GM21447 (cell line): ENCODE measurements around the gene EVA1B.

Experiments
- ATAC-seq: cut with Tn5 transposase; IDR thresholded peaks from one replicate; pipeline ENCODE4 v1.9.1; 2021; ENCODE audit not compliant: unreplicated experiment

EVA1B gene

GRCh38 chr1:36320767-36321118, 2.7 kb downstream of the EVA1B start:
- no peak for ATAC-seq

- ATAC-seq = no peak
Observed at GRCh38 chr1:36320291-36320761, 3.1 kb downstream of the EVA1B start.

- ATAC-seq = no peak
Observed at GRCh38 chr1:36309397-36309796, 14.0 kb downstream of the EVA1B start.

GRCh38 chr1:36307601-36308330, 15.7 kb downstream of the EVA1B start:
- ATAC-seq = no peak

GRCh38 chr1:36306902-36307456, 16.5 kb downstream of the EVA1B start:
- peak; percentile 93 for ATAC-seq

GRCh38 chr1:36306210-36306901, 17.1 kb downstream of the EVA1B start, which contains the start of gene SH3D21:
TSS of gene SH3D21 (plus strand) at chr1:36306368. CDS start at chr1:36306421, 53 bp downstream.
- peak; percentile 30 for ATAC-seq

- ATAC-seq = no peak
Observed at GRCh38 chr1:36305915-36306209, 17.6 kb downstream of the EVA1B start.

- no peak for ATAC-seq
Observed at GRCh38 chr1:36304970-36305914, 18.2 kb downstream of the EVA1B start.

- ATAC-seq = no peak
Observed at GRCh38 chr1:36304521-36304920, 18.9 kb downstream of the EVA1B start.

GRCh38 chr1:36303650-36304360, 19.6 kb downstream of the EVA1B start:
- ATAC-seq = no peak

- no peak for ATAC-seq
Observed at GRCh38 chr1:36303244-36303643, 20.2 kb downstream of the EVA1B start.

GRCh38 chr1:36301220-36301619, 22.2 kb downstream of the EVA1B start:
- no peak for ATAC-seq

GRCh38 chr1:36300526-36300925, 22.9 kb downstream of the EVA1B start:
- ATAC-seq = no peak

GRCh38 chr1:36298640-36299039, 24.8 kb downstream of the EVA1B start:
- no peak for ATAC-seq

- ATAC-seq = no peak
Observed at GRCh38 chr1:36297062-36297461, 26.4 kb downstream of the EVA1B start.

GRCh38 chr1:36295390-36295789, 28.1 kb downstream of the EVA1B start:
- no peak for ATAC-seq

- ATAC-seq = no peak
Observed at GRCh38 chr1:36287595-36287994, 35.9 kb downstream of the EVA1B start.

- no peak for ATAC-seq
Observed at GRCh38 chr1:36286802-36287201, 36.6 kb downstream of the EVA1B start.

- no peak for ATAC-seq
Observed at GRCh38 chr1:36285443-36286101, 37.9 kb downstream of the EVA1B start.

- ATAC-seq = no peak
Observed at GRCh38 chr1:36284517-36284916, 38.9 kb downstream of the EVA1B start.
